ENCODE measurements around the gene CLASRP.

GRCh38 chr19:44990966-44991365, 47.9 kb upstream of the CLASRP start:
- no peak for TF ChIP-seq CTCF (IDR thresholded peaks at IDR 0.05; ENCODE audit: low read length)
- no peak for TF ChIP-seq EZH2phosphoT487 (IDR thresholded peaks at IDR 0.05; ENCODE audit: low read length)
- TF ChIP-seq EZH2 (optimal IDR thresholded peaks at IDR 0.05; ENCODE audit: low read depth, low read length): no peak
